ENCODE data around the gene FSD1L. TPM values are rescaled to one million over a fixed set of nuclear protein-coding genes. Genes with fewer than 3 reads are reported as not detected.
A peak's percentile ranks its signal among the peaks of the same experiment; 100 is the strongest.

Gene FSD1L
- total RNA-seq, 1 experiment from 2014 or later = 5.7 TPM

- intact Hi-C loops (cut with micrococcal nuclease; ENCODE audit: unreplicated experiment) = no loop called here
- Histone ChIP-seq H3K4me1 (peaks cover 22% of the 10 kb centered on the region), H3K27me3 (replicated peaks; ENCODE audit: control insufficient read depth, insufficient read depth, low read length) (no peaks in the 10 kb centered on the region), H3K4me3 (ENCODE audit: low read depth, low read length) (no peak overlapping the region), H3K9me3 (no peaks in the 10 kb centered on the region), H3K36me3 (ENCODE audit: control insufficient read depth, insufficient read depth, low read length) (no peaks in the 10 kb centered on the region)
- no peak overlapping the region for H3K4me3 Mint-ChIP-seq (ENCODE audit: unreplicated experiment)
- H3K36me3 Mint-ChIP-seq (ENCODE audit: insufficient read depth, unreplicated experiment) = no peaks in the 10 kb centered on the region
- no peaks in the 10 kb centered on the region for H3K9me3 Mint-ChIP-seq (ENCODE audit: unreplicated experiment)
- H3K27ac Mint-ChIP-seq (ENCODE audit: unreplicated experiment) = no peak overlapping the region
- CTCF ChIA-PET = no interaction called here
- TF ChIP-seq CTCF (IDR thresholded peaks at IDR 0.05; ENCODE audit: insufficient read depth in 1 of 2, low read depth in 1 of 2, low read length in 1 of 2, severe bottlenecking in 1 of 2, unreplicated experiment in 1 of 2) = no peak
- POLR2A ChIA-PET = no interaction called here
- H3K4me1 Mint-ChIP-seq (ENCODE audit: low read depth, unreplicated experiment) = peaks cover 11% of the 10 kb centered on the region
- H3K27me3 Mint-ChIP-seq (ENCODE audit: insufficient read depth, unreplicated experiment) = no peaks in the 10 kb centered on the region
- BruUV-seq (replicated peaks) = no TSS peak
- DNase-seq = peak in 1 of 2 experiments; percentile 19
These were observed 59.4 kb downstream of the FSD1L start for GRCh38 chr9:105507096-105507790.

- TF ChIP-seq CTCF (IDR thresholded peaks at IDR 0.05; ENCODE audit: insufficient read depth in 1 of 2, low read depth in 1 of 2, low read length in 1 of 2, severe bottlenecking in 1 of 2, unreplicated experiment in 1 of 2) = no peak
- DNase-seq = no peak
- Histone ChIP-seq H3K4me1 (peaks cover 22% of the 10 kb centered on the region), H3K4me3 (ENCODE audit: low read depth, low read length) (no peak overlapping the region), H3K27me3 (replicated peaks; ENCODE audit: control insufficient read depth, insufficient read depth, low read length) (no peaks in the 10 kb centered on the region), H3K36me3 (ENCODE audit: control insufficient read depth, insufficient read depth, low read length) (no peaks in the 10 kb centered on the region), H3K9me3 (no peaks in the 10 kb centered on the region)
- no TSS peak for BruUV-seq (replicated peaks)
- Mint-ChIP-seq H3K27me3 (ENCODE audit: insufficient read depth, unreplicated experiment) (no peaks in the 10 kb centered on the region), H3K4me1 (ENCODE audit: low read depth, unreplicated experiment) (peaks cover 10% of the 10 kb centered on the region), H3K27ac (ENCODE audit: unreplicated experiment) (no peak overlapping the region), H3K9me3 (ENCODE audit: unreplicated experiment) (no peaks in the 10 kb centered on the region), H3K4me3 (ENCODE audit: unreplicated experiment) (no peak overlapping the region), H3K36me3 (ENCODE audit: insufficient read depth, unreplicated experiment) (no peaks in the 10 kb centered on the region)
- CTCF ChIA-PET = no interaction called here
- POLR2A ChIA-PET = no interaction called here
- intact Hi-C loops (cut with micrococcal nuclease; ENCODE audit: unreplicated experiment) = no loop called here
These were observed 60.7 kb downstream of the FSD1L start for GRCh38 chr9:105508530-105508929.

- Mint-ChIP-seq H3K4me3 (ENCODE audit: unreplicated experiment) (no peak overlapping the region), H3K27me3 (ENCODE audit: insufficient read depth, unreplicated experiment) (no peaks in the 10 kb centered on the region), H3K27ac (ENCODE audit: unreplicated experiment) (no peak overlapping the region), H3K9me3 (ENCODE audit: unreplicated experiment) (no peaks in the 10 kb centered on the region), H3K4me1 (ENCODE audit: low read depth, unreplicated experiment) (peaks cover 6% of the 10 kb centered on the region), H3K36me3 (ENCODE audit: insufficient read depth, unreplicated experiment) (peaks cover 4% of the 10 kb centered on the region)
- Histone ChIP-seq H3K36me3 (ENCODE audit: control insufficient read depth, insufficient read depth, low read length) (no peaks in the 10 kb centered on the region), H3K4me1 (peaks cover 16% of the 10 kb centered on the region), H3K9me3 (no peaks in the 10 kb centered on the region), H3K4me3 (ENCODE audit: low read depth, low read length) (no peak overlapping the region), H3K27me3 (replicated peaks; ENCODE audit: control insufficient read depth, insufficient read depth, low read length) (no peaks in the 10 kb centered on the region)
- CTCF ChIA-PET = no interaction called here
- intact Hi-C loops (cut with micrococcal nuclease; ENCODE audit: unreplicated experiment) = no loop called here
- TF ChIP-seq CTCF (IDR thresholded peaks at IDR 0.05; ENCODE audit: insufficient read depth in 1 of 2, low read depth in 1 of 2, low read length in 1 of 2, severe bottlenecking in 1 of 2, unreplicated experiment in 1 of 2) = no peak
- no TSS peak for BruUV-seq (replicated peaks)
- no peak for DNase-seq
- POLR2A ChIA-PET = no interaction called here
These were observed 62.2 kb downstream of the FSD1L start for GRCh38 chr9:105510024-105510423.
